Mucosa of rectum (tissue), 2 donors: ENCODE measurements around the gene TMEM176A.
A peak's percentile ranks its signal among the peaks of the same experiment; 100 is the strongest.

ENCODE experiments used
- H3K27ac ChIP-seq, 2 donors: one replicate each; pipeline ENCODE4 v1.7.0; 2013; ENCODE audit warnings: inconsistent platforms in 2 of 2, low read depth in 2 of 2, low read length in 2 of 2
- H3K27me3 ChIP-seq, 2 donors: one replicate each; pipeline ENCODE4 v1.7.0; 2013; ENCODE audit warnings: low read length in 2 of 2; ENCODE audit not compliant: control insufficient read depth in 2 of 2, insufficient read depth in 2 of 2
- H3K36me3 ChIP-seq, 2 donors: one replicate each; pipeline ENCODE4 v1.7.0; 2013; ENCODE audit warnings: low read length in 2 of 2; ENCODE audit not compliant: control insufficient read depth in 2 of 2, insufficient read depth in 2 of 2
- H3K4me1 ChIP-seq, 2 donors: one replicate each; pipeline ENCODE4 v1.7.0; 2013; ENCODE audit warnings: low read length in 2 of 2, mild to moderate bottlenecking in 1 of 2; ENCODE audit not compliant: control insufficient read depth in 2 of 2, insufficient read depth in 2 of 2
- H3K4me3 ChIP-seq, 2 donors: one replicate each; pipeline ENCODE4 v1.7.0; 2013; ENCODE audit warnings: low read length in 2 of 2
- H3K9ac ChIP-seq, 2 donors: one replicate each; pipeline ENCODE4 v1.7.0; 2013; ENCODE audit warnings: low read length in 2 of 2, low read depth in 1 of 2, mild to moderate bottlenecking in 1 of 2
- H3K9me3 ChIP-seq, 2 donors: one replicate each; pipeline ENCODE4 v1.7.0; 2013; ENCODE audit warnings: low read length in 2 of 2; ENCODE audit not compliant: control insufficient read depth in 2 of 2
- donor health status: healthy.
- donor health status: Normal muscosa, but diverticular disease.

The TMEM176A gene

GRCh38 chr7:150787321-150788281 is 13.0 kb upstream of the TMEM176A start:
- Histone ChIP-seq H3K4me3 (peak overlapping the region in 1 of 2 donors; percentile 26), H3K9ac (peak overlapping the region; percentile 56 to 71), H3K36me3 (peaks cover 11 to 26% of the 10 kb centered on the region in 2 donors), H3K27ac (peak overlapping the region; percentile 81 to 88), H3K4me1 (peaks cover 44% of the 10 kb centered on the region in 2 donors), H3K27me3 (no peaks in the 10 kb centered on the region), H3K9me3 (no peaks in the 10 kb centered on the region)

- Histone ChIP-seq H3K4me1 (peaks cover 43% of the 10 kb centered on the region in 2 donors), H3K27ac (peak overlapping the region; percentile 81 to 88), H3K36me3 (peaks cover 16 to 36% of the 10 kb centered on the region in 2 donors), H3K4me3 (no peak overlapping the region), H3K27me3 (no peaks in the 10 kb centered on the region), H3K9ac (peak overlapping the region; percentile 56 to 71), H3K9me3 (no peaks in the 10 kb centered on the region)
These were observed 11.9 kb upstream of the TMEM176A start for GRCh38 chr7:150788474-150789269.

GRCh38 chr7:150790416-150791075 is 10.0 kb upstream of the TMEM176A start:
- H3K27me3 ChIP-seq, result no peaks in the 10 kb centered on the region
- H3K4me1 ChIP-seq, result peaks cover 27 to 31% of the 10 kb centered on the region in 2 donors
- H3K9ac ChIP-seq, result no peak overlapping the region
- H3K27ac ChIP-seq, result peak overlapping the region in 1 of 2 donors; percentile 81
- H3K4me3 ChIP-seq, result no peak overlapping the region
- H3K36me3 ChIP-seq, result peaks cover 24 to 53% of the 10 kb centered on the region in 2 donors
- peaks cover 0 to 2% of the 10 kb centered on the region in 2 donors for H3K9me3 ChIP-seq

- peaks cover 21 to 25% of the 10 kb centered on the region in 2 donors for H3K4me1 ChIP-seq
- no peak overlapping the region for H3K27ac ChIP-seq
- H3K4me3 ChIP-seq, result no peak overlapping the region
- H3K36me3 ChIP-seq, result peaks cover 27 to 59% of the 10 kb centered on the region in 2 donors
- peaks cover 0 to 2% of the 10 kb centered on the region in 2 donors for H3K9me3 ChIP-seq
- H3K27me3 ChIP-seq, result no peaks in the 10 kb centered on the region
- H3K9ac ChIP-seq, result no peak overlapping the region
These were observed 9.3 kb upstream of the TMEM176A start for GRCh38 chr7:150791304-150791703.

- Histone ChIP-seq H3K9me3 (peaks cover 0 to 2% of the 10 kb centered on the region in 2 donors), H3K27ac (peak overlapping the region in 1 of 2 donors; percentile 32), H3K36me3 (peaks cover 27 to 61% of the 10 kb centered on the region in 2 donors), H3K4me3 (no peak overlapping the region), H3K9ac (no peak overlapping the region), H3K27me3 (no peaks in the 10 kb centered on the region), H3K4me1 (peaks cover 20 to 23% of the 10 kb centered on the region in 2 donors)
These were observed 8.7 kb upstream of the TMEM176A start for GRCh38 chr7:150791746-150792452.

- no peaks in the 10 kb centered on the region for H3K27me3 ChIP-seq
- peaks cover 27 to 61% of the 10 kb centered on the region in 2 donors for H3K36me3 ChIP-seq
- no peak overlapping the region for H3K4me3 ChIP-seq
- H3K9ac ChIP-seq, result no peak overlapping the region
- no peak overlapping the region for H3K27ac ChIP-seq
- peaks cover 3 to 8% of the 10 kb centered on the region in 2 donors for H3K4me1 ChIP-seq
- peaks cover 0 to 2% of the 10 kb centered on the region in 2 donors for H3K9me3 ChIP-seq
These were observed 6.9 kb upstream of the TMEM176A start for GRCh38 chr7:150793569-150794238.

GRCh38 chr7:150797661-150798060 is 2.9 kb upstream of the TMEM176A start:
- Histone ChIP-seq H3K9ac (no peak overlapping the region), H3K9me3 (peaks cover 0 to 2% of the 10 kb centered on the region in 2 donors), H3K4me3 (peak overlapping the region; percentile 8 to 45), H3K27ac (no peak overlapping the region), H3K27me3 (no peaks in the 10 kb centered on the region), H3K4me1 (peaks cover 15 to 18% of the 10 kb centered on the region in 2 donors), H3K36me3 (peaks cover 16 to 36% of the 10 kb centered on the region in 2 donors)

GRCh38 chr7:150799156-150799555 is 1.4 kb upstream of the TMEM176A start:
- peak overlapping the region; percentile 88 to 93 for H3K4me3 ChIP-seq
- H3K27ac ChIP-seq, result peak overlapping the region; percentile 95 to 96
- peaks cover 0 to 2% of the 10 kb centered on the region in 2 donors for H3K9me3 ChIP-seq

More at GRCh38 chr7:150799156-150799555, 1.4 kb upstream of the TMEM176A start:
- peaks cover 17 to 33% of the 10 kb centered on the region in 2 donors for H3K36me3 ChIP-seq
- peaks cover 24 to 30% of the 10 kb centered on the region in 2 donors for H3K4me1 ChIP-seq
- H3K27me3 ChIP-seq, result no peaks in the 10 kb centered on the region
- peak overlapping the region; percentile 89 to 97 for H3K9ac ChIP-seq
